ENCODE results near the gene EAF1. TPM values are rescaled to one million over a fixed set of nuclear protein-coding genes. Genes with fewer than 3 reads are reported as not detected.
"Not testable (repeated sequence)": the region's sequence is repeated elsewhere in the genome, so short reads cannot be mapped to it uniquely, and the experiment has no call there.

EAF1 gene
- total and polyA plus RNA-seq, 9 donors, result 7.2 to 17.4 (median 14.0) TPM

DNA sequence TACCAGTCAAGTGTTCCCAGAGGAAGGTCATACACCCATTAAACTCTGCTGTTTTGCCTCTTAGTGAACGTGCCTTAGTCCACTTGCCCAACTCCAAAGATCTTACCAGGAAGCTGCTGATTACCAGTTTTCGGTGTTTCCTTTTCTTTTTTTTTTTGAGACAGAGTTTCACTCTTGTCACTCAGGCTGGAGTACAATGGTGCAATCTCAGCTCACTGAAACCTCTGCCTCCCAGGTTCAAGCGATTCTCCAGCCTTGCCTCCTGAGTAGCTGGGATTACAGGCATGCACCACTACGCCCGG lies 40.8 kb upstream of the EAF1 start:
- H3K9me3 ChIP-seq (replicated peaks; ENCODE audit: control insufficient read depth, low read depth, low read length), result peaks cover 10% of the 10 kb centered on the region
- 69% methylated on average over 2 of the region's 5 CpGs for WGBS (ENCODE audit: insufficient coverage)
- not testable (repeated sequence) for H3K27ac ChIP-seq (ENCODE audit: low read length)

DNA sequence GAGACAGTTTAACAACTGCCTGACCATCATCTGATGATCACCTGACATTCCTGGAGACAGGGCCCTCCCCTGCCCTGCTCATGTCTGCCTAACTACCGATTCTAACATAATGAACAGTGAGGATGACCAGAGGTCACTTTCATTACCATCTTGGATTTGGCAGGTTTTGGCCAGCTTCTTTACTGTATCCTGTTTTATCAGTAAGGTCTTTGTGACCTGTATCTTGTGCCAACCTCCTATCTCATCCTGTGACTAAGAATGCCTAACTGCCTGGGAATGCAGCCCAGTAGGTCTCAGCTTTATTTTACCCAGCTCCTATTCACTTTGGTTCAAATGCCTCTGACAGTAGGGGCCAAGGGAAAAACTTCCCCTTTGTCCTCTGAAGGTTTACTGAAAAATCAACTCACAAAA lies 40.2 kb upstream of the EAF1 start:
- H3K4me1 ChIP-seq (ENCODE audit: control insufficient read depth, insufficient read depth, low read length), result no peaks in the 10 kb centered on the region
- no peak for DNase-seq
- H3K9me3 ChIP-seq (replicated peaks; ENCODE audit: control insufficient read depth, low read depth, low read length), result peaks cover 10% of the 10 kb centered on the region
- WGBS (ENCODE audit: insufficient coverage), result 71% methylated on average over 1 of the region's 1 CpG
- no peak overlapping the region for H3K4me3 ChIP-seq (ENCODE audit: low read length)
- H3K36me3 ChIP-seq (ENCODE audit: control insufficient read depth, insufficient read depth, low read length), result no peaks in the 10 kb centered on the region
- H3K27ac ChIP-seq (ENCODE audit: low read length), result no peak overlapping the region
- no peaks in the 10 kb centered on the region for H3K27me3 ChIP-seq (ENCODE audit: control insufficient read depth, insufficient read depth, low read length)

More for the DNA sequence above, 40.8 kb upstream of the EAF1 start:
- H3K4me3 ChIP-seq (ENCODE audit: low read length); H3K27me3 ChIP-seq (ENCODE audit: control insufficient read depth, insufficient read depth, low read length); H3K36me3 ChIP-seq (ENCODE audit: control insufficient read depth, insufficient read depth, low read length); DNase-seq; H3K4me1 ChIP-seq (ENCODE audit: control insufficient read depth, insufficient read depth, low read length): not testable (repeated sequence)

- WGBS (ENCODE audit: insufficient coverage), result no CpG with 5 or more reads among the region's 3 CpGs
- Histone ChIP-seq H3K9me3 (replicated peaks; ENCODE audit: control insufficient read depth, low read depth, low read length) (peaks cover 10% of the 10 kb centered on the region), H3K27me3 (ENCODE audit: control insufficient read depth, insufficient read depth, low read length) (no peaks in the 10 kb centered on the region), H3K4me1 (ENCODE audit: control insufficient read depth, insufficient read depth, low read length) (no peaks in the 10 kb centered on the region), H3K36me3 (ENCODE audit: control insufficient read depth, insufficient read depth, low read length) (no peaks in the 10 kb centered on the region), H3K4me3 (ENCODE audit: low read length) (no peak overlapping the region), H3K27ac (ENCODE audit: low read length) (no peak overlapping the region)
- DNase-seq, result no peak
Measured at GRCh38 chr3:15387735-15388134, 39.7 kb upstream of the EAF1 start.

GRCh38 chr3:15388335-15388734 lies 39.1 kb upstream of the EAF1 start:
- DNase-seq; H3K27ac ChIP-seq (ENCODE audit: low read length); H3K4me1 ChIP-seq (ENCODE audit: control insufficient read depth, insufficient read depth, low read length); H3K36me3 ChIP-seq (ENCODE audit: control insufficient read depth, insufficient read depth, low read length); H3K27me3 ChIP-seq (ENCODE audit: control insufficient read depth, insufficient read depth, low read length); H3K4me3 ChIP-seq (ENCODE audit: low read length): not testable (repeated sequence)
- 88% methylated on average over 3 of the region's 3 CpGs for WGBS (ENCODE audit: insufficient coverage)
- peaks cover 10% of the 10 kb centered on the region for H3K9me3 ChIP-seq (replicated peaks; ENCODE audit: control insufficient read depth, low read depth, low read length)

- DNase-seq, result no peak
Measured at GRCh38 chr3:15390460-15390859, 36.9 kb upstream of the EAF1 start.

DNA sequence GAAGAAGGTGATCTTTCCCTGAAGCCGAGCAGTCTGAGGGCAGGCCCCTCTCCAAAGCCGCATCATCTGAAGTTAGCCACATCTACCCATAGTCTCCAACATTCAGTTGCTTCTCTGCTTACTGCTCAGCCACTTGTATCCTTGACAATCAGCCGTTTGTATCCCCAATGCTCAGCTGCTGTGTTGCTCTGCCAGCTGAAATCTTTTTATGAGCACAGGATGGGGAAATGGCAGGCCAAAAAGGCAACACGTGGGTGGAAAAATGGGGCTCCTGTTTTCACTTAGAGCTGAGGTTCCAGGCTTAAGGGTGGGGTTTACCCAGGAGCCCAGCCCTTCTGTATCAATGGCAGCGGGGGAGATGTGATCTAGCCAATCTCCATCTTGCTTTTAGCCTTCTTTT lies 36.4 kb upstream of the EAF1 start:
- WGBS (ENCODE audit: insufficient coverage), result 77% methylated on average over 3 of the region's 5 CpGs
- Histone ChIP-seq H3K4me1 (ENCODE audit: control insufficient read depth, insufficient read depth, low read length) (no peaks in the 10 kb centered on the region), H3K27me3 (ENCODE audit: control insufficient read depth, insufficient read depth, low read length) (no peaks in the 10 kb centered on the region), H3K4me3 (ENCODE audit: low read length) (no peak overlapping the region), H3K9me3 (replicated peaks; ENCODE audit: control insufficient read depth, low read depth, low read length) (peaks cover 10% of the 10 kb centered on the region), H3K36me3 (ENCODE audit: control insufficient read depth, insufficient read depth, low read length) (no peaks in the 10 kb centered on the region), H3K27ac (ENCODE audit: low read length) (no peak overlapping the region)
- no peak for DNase-seq

More at GRCh38 chr3:15390460-15390859, 36.9 kb upstream of the EAF1 start:
- WGBS (ENCODE audit: insufficient coverage), result 81% methylated on average over 4 of the region's 6 CpGs
- Histone ChIP-seq H3K27ac (ENCODE audit: low read length) (no peak overlapping the region), H3K4me1 (ENCODE audit: control insufficient read depth, insufficient read depth, low read length) (no peaks in the 10 kb centered on the region), H3K9me3 (replicated peaks; ENCODE audit: control insufficient read depth, low read depth, low read length) (peaks cover 10% of the 10 kb centered on the region), H3K27me3 (ENCODE audit: control insufficient read depth, insufficient read depth, low read length) (no peaks in the 10 kb centered on the region), H3K36me3 (ENCODE audit: control insufficient read depth, insufficient read depth, low read length) (no peaks in the 10 kb centered on the region), H3K4me3 (ENCODE audit: low read length) (no peak overlapping the region)

- not testable (repeated sequence) for H3K4me1 ChIP-seq (ENCODE audit: control insufficient read depth, insufficient read depth, low read length); H3K27ac ChIP-seq (ENCODE audit: low read length); H3K9me3 ChIP-seq (replicated peaks; ENCODE audit: control insufficient read depth, low read depth, low read length); H3K36me3 ChIP-seq (ENCODE audit: control insufficient read depth, insufficient read depth, low read length); H3K27me3 ChIP-seq (ENCODE audit: control insufficient read depth, insufficient read depth, low read length); DNase-seq; H3K4me3 ChIP-seq (ENCODE audit: low read length)
- no CpG with 5 or more reads among the region's 2 CpGs for WGBS (ENCODE audit: insufficient coverage)
Measured at GRCh38 chr3:15393252-15393651, 34.1 kb upstream of the EAF1 start.

DNA sequence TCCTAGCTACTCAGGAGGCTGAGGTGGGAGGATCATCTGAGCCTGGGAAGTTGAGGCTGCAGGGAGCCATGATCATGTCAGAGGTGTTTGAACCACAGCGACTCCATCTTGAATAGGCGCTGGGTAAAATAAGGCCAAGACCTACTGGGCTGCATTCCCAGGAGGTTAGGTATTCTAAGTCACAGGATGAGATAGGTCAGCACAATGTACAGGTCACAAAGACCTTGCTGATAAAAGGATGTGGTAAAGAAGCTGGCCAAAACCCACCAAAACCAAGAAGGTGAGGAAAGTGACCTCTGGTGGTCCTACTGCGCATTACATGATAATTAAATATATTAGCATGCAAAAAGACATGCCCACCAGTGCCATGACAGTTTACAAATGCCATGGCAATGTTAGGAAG lies 28.7 kb upstream of the EAF1 start:
- H3K4me3 ChIP-seq (ENCODE audit: low read length); H3K27ac ChIP-seq (ENCODE audit: low read length); H3K9me3 ChIP-seq (replicated peaks; ENCODE audit: control insufficient read depth, low read depth, low read length); H3K27me3 ChIP-seq (ENCODE audit: control insufficient read depth, insufficient read depth, low read length); DNase-seq; H3K4me1 ChIP-seq (ENCODE audit: control insufficient read depth, insufficient read depth, low read length); H3K36me3 ChIP-seq (ENCODE audit: control insufficient read depth, insufficient read depth, low read length): not testable (repeated sequence)
- WGBS (ENCODE audit: insufficient coverage), result 100% methylated on average over 2 of the region's 3 CpGs

DNA sequence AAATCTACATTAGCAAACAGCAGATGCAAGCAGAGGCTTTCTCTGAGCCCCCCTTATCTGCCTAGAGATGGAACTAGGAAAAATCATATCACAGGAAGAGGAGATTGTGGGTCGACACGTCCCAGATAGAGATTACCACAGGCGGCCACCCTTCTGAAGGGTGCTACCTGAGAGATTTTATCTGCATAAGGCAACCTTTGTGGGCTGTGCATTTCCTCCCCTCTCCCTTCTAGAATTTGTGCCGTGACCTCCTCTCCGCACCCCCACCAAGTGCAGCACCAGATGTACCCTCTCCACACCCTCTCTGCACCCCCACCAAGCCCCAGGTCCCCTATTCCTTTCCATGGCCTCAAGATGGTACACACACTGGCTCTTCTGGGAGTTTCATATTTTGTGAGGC lies 27.4 kb upstream of the EAF1 start:
- Histone ChIP-seq H3K4me3 (ENCODE audit: low read length) (no peak overlapping the region), H3K27me3 (ENCODE audit: control insufficient read depth, insufficient read depth, low read length) (no peaks in the 10 kb centered on the region), H3K9me3 (replicated peaks; ENCODE audit: control insufficient read depth, low read depth, low read length) (peaks cover 6% of the 10 kb centered on the region), H3K27ac (ENCODE audit: low read length) (no peak overlapping the region), H3K36me3 (ENCODE audit: control insufficient read depth, insufficient read depth, low read length) (no peaks in the 10 kb centered on the region), H3K4me1 (ENCODE audit: control insufficient read depth, insufficient read depth, low read length) (peaks cover 4% of the 10 kb centered on the region)
- no peak for DNase-seq
- WGBS (ENCODE audit: insufficient coverage), result 79% methylated on average over 2 of the region's 5 CpGs

- Histone ChIP-seq H3K4me1 (ENCODE audit: control insufficient read depth, insufficient read depth, low read length) (peaks cover 4% of the 10 kb centered on the region), H3K4me3 (ENCODE audit: low read length) (no peak overlapping the region), H3K27ac (ENCODE audit: low read length) (no peak overlapping the region), H3K9me3 (replicated peaks; ENCODE audit: control insufficient read depth, low read depth, low read length) (peaks cover 6% of the 10 kb centered on the region), H3K27me3 (ENCODE audit: control insufficient read depth, insufficient read depth, low read length) (no peaks in the 10 kb centered on the region), H3K36me3 (ENCODE audit: control insufficient read depth, insufficient read depth, low read length) (no peaks in the 10 kb centered on the region)
- no peak for DNase-seq
- no CpG with 5 or more reads among the region's 4 CpGs for WGBS (ENCODE audit: insufficient coverage)
Measured at GRCh38 chr3:15401936-15402335, 25.5 kb upstream of the EAF1 start.

GRCh38 chr3:15403495-15403894 lies 23.9 kb upstream of the EAF1 start:
- peak overlapping the region; percentile 59 for H3K27ac ChIP-seq (ENCODE audit: low read length)
- DNase-seq, result peak; percentile 93
- H3K36me3 ChIP-seq (ENCODE audit: control insufficient read depth, insufficient read depth, low read length), result no peaks in the 10 kb centered on the region
- H3K4me1 ChIP-seq (ENCODE audit: control insufficient read depth, insufficient read depth, low read length), result peaks cover 4% of the 10 kb centered on the region
- WGBS (ENCODE audit: insufficient coverage), result no CpG with 5 or more reads among the region's 3 CpGs
- H3K4me3 ChIP-seq (ENCODE audit: low read length), result no peak overlapping the region
- H3K27me3 ChIP-seq (ENCODE audit: control insufficient read depth, insufficient read depth, low read length), result no peaks in the 10 kb centered on the region
- no peaks in the 10 kb centered on the region for H3K9me3 ChIP-seq (replicated peaks; ENCODE audit: control insufficient read depth, low read depth, low read length)

All from muscle of leg (tissue), 11 donors.